NT2/D1 (cell line): ENCODE data around the gene BMP6.

Experiments used
- DNase-seq: peaks from one replicate; pipeline ENCODE4 v3.0.0-alpha.2; 2011; ENCODE audit warnings: low read depth, low spot score
- H3K27me3 ChIP-seq: 2 replicates; pipeline ENCODE4 v1.6.0; 2011; ENCODE audit warnings: mild to moderate bottlenecking; ENCODE audit not compliant: insufficient read length, insufficient read depth
- H3K36me3 ChIP-seq: 2 replicates; pipeline ENCODE4 v1.6.1; 2011; ENCODE audit warnings: mild to moderate bottlenecking, low read length, mixed read lengths; ENCODE audit not compliant: insufficient read depth, insufficient read length
- H3K4me1 ChIP-seq: 2 replicates; pipeline ENCODE4 v1.5.1; 2011; ENCODE audit not compliant: insufficient read depth, insufficient read length
- H3K4me3 ChIP-seq: 2 replicates; pipeline ENCODE4 v1.5.1; 2011; ENCODE audit warnings: low read depth; ENCODE audit not compliant: insufficient read length
- H3K9ac ChIP-seq: 2 replicates; pipeline ENCODE4 v1.6.0; 2011; ENCODE audit warnings: low read depth; ENCODE audit not compliant: insufficient read length
- H3K9me3 ChIP-seq: 2 replicates; pipeline ENCODE4 v1.5.1; 2011; ENCODE audit warnings: mild to moderate bottlenecking, low read length; ENCODE audit not compliant: insufficient read depth
- SUZ12 ChIP-seq: IDR thresholded peaks from 2 replicates; pipeline ENCODE4 v1.6.1; 2011; ENCODE audit not compliant: insufficient read length, insufficient read depth; ENCODE audit errors: extremely low read depth
- YY1 ChIP-seq: IDR thresholded peaks from 2 replicates; pipeline ENCODE4 v1.6.1; 2011; ENCODE audit not compliant: insufficient read length, insufficient read depth
- ZNF274 ChIP-seq: IDR thresholded peaks from 2 replicates; pipeline ENCODE4 v1.6.1; 2011; ENCODE audit warnings: mild to moderate bottlenecking, low read depth, low read length

BMP6 gene

DNA sequence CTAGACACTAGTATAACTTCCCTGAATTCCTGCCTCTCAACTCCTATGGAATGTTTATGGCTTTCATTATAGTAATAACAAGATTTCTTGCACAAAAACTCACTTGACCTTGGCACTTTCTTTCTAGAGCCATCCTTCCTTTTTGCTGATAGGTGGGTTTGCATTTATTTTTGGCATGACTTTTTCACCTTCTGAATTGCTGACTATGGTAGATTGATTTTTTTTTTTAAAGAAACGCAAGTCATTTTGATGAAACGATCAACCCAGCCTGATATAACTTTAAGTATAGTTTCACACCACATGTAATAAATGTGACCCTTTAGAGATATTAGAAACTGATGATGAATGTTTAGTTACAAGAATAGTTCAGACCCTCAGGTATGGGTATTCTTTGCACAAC, 61.8 kb downstream of the BMP6 start:
- H3K27me3 ChIP-seq: no peaks in the 10 kb centered on the region
- no peak for TF ChIP-seq YY1
- no peak for TF ChIP-seq SUZ12
- no peak for TF ChIP-seq ZNF274
- no peaks in the 10 kb centered on the region for H3K4me1 ChIP-seq
- no peaks in the 10 kb centered on the region for H3K9me3 ChIP-seq
- DNase-seq: no peak
- no peak overlapping the region for H3K4me3 ChIP-seq
- H3K36me3 ChIP-seq: no peaks in the 10 kb centered on the region
- H3K9ac ChIP-seq: no peak overlapping the region

DNA sequence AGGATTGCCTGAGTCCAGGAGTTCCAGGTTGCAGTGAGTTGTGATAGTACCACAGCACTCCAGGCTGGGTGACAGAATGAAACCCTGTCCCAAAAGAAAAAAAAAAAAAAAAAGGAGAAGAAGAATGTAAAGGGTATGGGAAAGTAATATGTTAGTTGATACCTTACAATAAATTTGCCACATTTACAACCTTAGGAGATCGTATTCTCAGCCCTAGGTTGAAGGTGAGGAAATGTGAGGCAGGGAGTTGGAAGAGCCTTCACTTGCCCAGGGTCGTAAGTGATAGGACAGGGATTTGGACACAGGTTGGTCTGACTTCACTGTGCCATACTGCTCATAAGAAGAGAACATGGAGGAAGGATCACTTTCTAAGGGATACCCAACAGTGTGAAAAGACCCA, 68.6 kb downstream of the BMP6 start:
- Histone ChIP-seq H3K36me3 (no peaks in the 10 kb centered on the region), H3K4me1 (no peaks in the 10 kb centered on the region), H3K9me3 (no peaks in the 10 kb centered on the region), H3K27me3 (no peaks in the 10 kb centered on the region), H3K9ac (no peak overlapping the region), H3K4me3 (no peak overlapping the region)
- DNase-seq: no peak
- TF ChIP-seq YY1 (no peak), SUZ12 (no peak), ZNF274 (no peak)

DNA sequence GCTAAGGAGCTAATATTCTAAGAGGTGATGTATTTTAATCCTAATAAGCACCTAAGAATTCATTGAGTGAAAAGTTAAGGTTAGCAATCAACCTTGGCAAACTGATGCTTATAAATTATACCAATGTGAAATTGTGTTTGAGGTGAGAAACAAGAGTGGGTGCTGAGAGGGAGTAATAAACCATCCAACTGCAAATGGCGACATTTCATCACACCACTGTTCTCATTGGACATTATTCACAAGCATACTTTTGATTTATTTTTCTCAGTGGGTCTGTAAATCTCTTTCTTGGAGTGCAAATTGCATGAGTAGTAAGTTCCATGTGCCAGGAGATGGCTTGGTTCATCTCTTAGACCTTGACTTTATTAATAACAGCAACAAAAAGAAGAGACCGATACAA, 71.5 kb downstream of the BMP6 start:
- no peak for TF ChIP-seq ZNF274
- no peak for TF ChIP-seq SUZ12
- TF ChIP-seq YY1: no peak
- H3K36me3 ChIP-seq: no peaks in the 10 kb centered on the region
- no peaks in the 10 kb centered on the region for H3K27me3 ChIP-seq
- H3K4me1 ChIP-seq: no peaks in the 10 kb centered on the region
- H3K9me3 ChIP-seq: no peaks in the 10 kb centered on the region
- H3K9ac ChIP-seq: no peak overlapping the region
- H3K4me3 ChIP-seq: no peak overlapping the region
- DNase-seq: no peak

DNA sequence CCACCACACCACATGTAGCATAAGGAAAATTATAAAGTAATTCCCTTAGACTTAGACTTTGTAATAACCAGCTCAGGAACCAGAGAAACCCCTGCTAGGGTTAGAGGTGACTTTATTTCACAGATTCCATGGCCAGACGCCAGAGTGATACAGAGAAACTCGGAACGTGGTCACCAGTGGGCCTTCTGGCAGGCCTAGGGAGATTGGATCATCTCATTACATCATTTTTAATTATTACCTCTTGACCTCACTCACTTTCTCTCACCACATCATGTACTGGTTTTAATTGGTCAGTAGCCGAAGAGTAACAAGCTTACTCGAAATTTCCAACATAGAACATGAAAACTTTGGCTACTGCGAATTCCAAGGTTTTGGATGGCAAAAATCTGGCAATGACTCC, 72.9 kb downstream of the BMP6 start:
- H3K4me1 ChIP-seq: no peaks in the 10 kb centered on the region
- no peaks in the 10 kb centered on the region for H3K9me3 ChIP-seq
- no peak for DNase-seq
- no peaks in the 10 kb centered on the region for H3K27me3 ChIP-seq
- TF ChIP-seq SUZ12 (no peak), YY1 (no peak), ZNF274 (no peak)
- H3K9ac ChIP-seq: no peak overlapping the region
- H3K36me3 ChIP-seq: no peaks in the 10 kb centered on the region
- no peak overlapping the region for H3K4me3 ChIP-seq

DNA sequence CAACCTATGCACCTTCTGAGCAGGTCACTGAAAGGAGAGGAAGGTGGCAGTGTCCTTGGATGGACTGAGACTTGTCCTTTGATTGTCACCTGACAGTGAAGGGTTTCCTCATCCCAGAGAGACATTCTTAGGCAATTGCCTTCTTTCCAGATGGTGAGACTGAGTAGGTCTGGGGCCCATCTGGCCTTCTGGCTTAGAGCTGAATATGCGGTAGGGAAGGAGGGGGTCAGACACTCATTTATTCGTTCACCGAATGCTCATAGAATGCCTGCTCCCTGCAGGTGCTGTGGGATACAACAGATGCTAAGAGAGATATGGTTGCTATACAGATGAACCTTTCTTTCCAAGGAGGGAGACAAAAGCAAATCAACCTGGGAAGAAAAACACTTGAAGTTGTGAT, 76.8 kb downstream of the BMP6 start:
- no peak for DNase-seq
- H3K4me1 ChIP-seq: no peaks in the 10 kb centered on the region
- no peaks in the 10 kb centered on the region for H3K9me3 ChIP-seq
- no peaks in the 10 kb centered on the region for H3K27me3 ChIP-seq
- H3K36me3 ChIP-seq: no peaks in the 10 kb centered on the region
- H3K4me3 ChIP-seq: no peak overlapping the region
- TF ChIP-seq SUZ12: no peak
- no peak for TF ChIP-seq ZNF274
- TF ChIP-seq YY1: no peak
- no peak overlapping the region for H3K9ac ChIP-seq

DNA sequence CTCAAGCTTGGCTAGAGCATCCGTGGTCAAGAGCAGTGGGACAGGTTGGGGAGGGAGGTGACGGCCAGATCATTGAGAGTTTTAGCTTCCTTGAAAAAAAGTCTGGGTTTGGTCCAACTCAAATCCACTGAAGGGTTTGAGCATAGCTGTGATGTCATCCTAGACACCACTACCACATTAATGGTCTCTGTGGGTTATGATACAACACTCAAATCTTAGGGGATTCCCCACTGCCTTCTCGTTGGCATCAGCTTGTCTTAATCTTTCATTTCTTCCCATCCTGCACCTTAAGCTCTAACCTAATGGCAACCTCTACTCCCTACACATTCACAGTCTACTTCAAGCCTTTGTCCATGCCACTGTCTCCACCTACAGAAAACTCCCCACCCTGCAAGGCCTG, 77.3 kb downstream of the BMP6 start:
- H3K27me3 ChIP-seq: no peaks in the 10 kb centered on the region
- no peaks in the 10 kb centered on the region for H3K4me1 ChIP-seq
- H3K9me3 ChIP-seq: no peaks in the 10 kb centered on the region
- no peak for DNase-seq
- H3K4me3 ChIP-seq: no peak overlapping the region
- H3K36me3 ChIP-seq: no peaks in the 10 kb centered on the region
- TF ChIP-seq YY1: no peak
- no peak for TF ChIP-seq SUZ12
- TF ChIP-seq ZNF274: no peak
- no peak overlapping the region for H3K9ac ChIP-seq

DNA sequence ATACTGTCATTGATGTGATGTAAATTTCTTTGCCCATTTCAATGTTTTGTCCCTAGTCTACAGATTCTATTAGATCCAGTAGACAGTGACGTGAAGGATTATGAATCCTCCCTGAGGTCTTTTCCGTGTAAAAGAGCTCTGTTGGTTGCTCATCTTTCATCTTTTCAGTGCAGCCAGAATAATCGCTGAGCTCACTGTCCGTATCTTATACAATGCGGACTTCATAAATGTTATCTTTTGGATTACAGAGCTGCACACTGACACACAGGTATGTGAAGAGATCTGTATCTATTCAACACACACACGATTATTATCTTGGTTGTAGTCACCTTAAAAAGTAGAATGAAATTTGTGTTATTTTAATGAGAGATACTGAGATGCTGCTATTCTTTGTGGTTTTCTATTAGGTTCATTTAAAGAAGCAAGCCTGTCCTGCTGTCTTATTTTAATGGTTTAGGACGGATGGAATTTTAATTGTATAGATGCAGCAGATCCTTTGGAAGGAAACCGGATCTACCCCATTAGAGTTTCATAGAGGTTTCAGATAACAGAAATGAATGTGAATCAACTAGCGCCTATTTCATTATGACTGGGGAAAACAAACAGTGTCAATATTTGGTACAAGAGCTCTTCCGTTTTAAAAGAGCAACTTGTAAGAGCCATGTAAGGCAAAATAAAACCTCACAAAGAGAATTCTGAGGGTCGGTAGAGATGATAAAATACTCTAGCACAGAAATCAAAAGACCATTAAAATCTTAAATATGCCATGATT, 79.4 kb downstream of the BMP6 start:
- no peak for DNase-seq
- Histone ChIP-seq H3K4me3 (no peak overlapping the region), H3K9me3 (no peaks in the 10 kb centered on the region), H3K27me3 (no peaks in the 10 kb centered on the region), H3K9ac (no peak overlapping the region), H3K4me1 (no peaks in the 10 kb centered on the region), H3K36me3 (no peaks in the 10 kb centered on the region)
- TF ChIP-seq ZNF274 (no peak), SUZ12 (no peak), YY1 (no peak)

DNA sequence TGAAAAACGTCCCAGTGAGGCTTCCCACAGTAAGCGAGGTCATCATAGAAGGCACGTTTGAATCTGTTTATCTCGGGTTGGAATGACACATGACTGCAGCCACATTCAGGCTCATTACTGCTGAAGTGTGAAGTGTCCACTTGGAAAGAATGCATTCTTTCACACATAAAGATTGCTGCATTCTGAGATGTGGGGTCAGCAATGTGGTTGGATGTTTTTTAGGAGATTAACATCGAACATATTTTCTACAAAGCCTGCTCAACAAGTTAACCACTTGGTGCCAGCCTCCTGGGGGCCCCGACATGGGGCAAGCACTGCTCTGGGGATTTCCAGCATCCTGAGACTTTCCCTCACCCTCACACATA, 79.9 kb downstream of the BMP6 start:
- H3K4me1 ChIP-seq: no peaks in the 10 kb centered on the region
- H3K27me3 ChIP-seq: no peaks in the 10 kb centered on the region
- no peaks in the 10 kb centered on the region for H3K36me3 ChIP-seq
- no peak overlapping the region for H3K9ac ChIP-seq
- no peak overlapping the region for H3K4me3 ChIP-seq
- DNase-seq: no peak
- H3K9me3 ChIP-seq: no peaks in the 10 kb centered on the region
- no peak for TF ChIP-seq ZNF274
- TF ChIP-seq SUZ12: no peak
- TF ChIP-seq YY1: no peak
